HUES64 (cell line): ENCODE results near the gene LRRC34.

Source experiments
- H3K27ac ChIP-seq: 2 replicates; pipeline ENCODE4 v1.7.0; 2013; ENCODE audit warnings: low read depth, low read length, inconsistent platforms
- H3K27me3 ChIP-seq: 2 replicates; pipeline ENCODE4 v1.6.1; 2013; ENCODE audit warnings: mild to moderate bottlenecking, low read length; ENCODE audit not compliant: insufficient read depth
- H3K36me3 ChIP-seq: 2 replicates; pipeline ENCODE4 v1.6.1; 2013; ENCODE audit warnings: mild to moderate bottlenecking, low read length; ENCODE audit not compliant: insufficient read depth
- H3K4me1 ChIP-seq: 2 replicates; pipeline ENCODE4 v1.6.1; 2013; ENCODE audit warnings: mild to moderate bottlenecking, low read length, moderate library complexity; ENCODE audit not compliant: insufficient read depth
- H3K4me3 ChIP-seq: 2 replicates; pipeline ENCODE4 v1.5.1; 2013; ENCODE audit warnings: mild to moderate bottlenecking, low read length, moderate library complexity
- H3K9ac ChIP-seq: 2 replicates; pipeline ENCODE4 v1.6.1; 2013; ENCODE audit warnings: mild to moderate bottlenecking, low read depth, low read length
- H3K9me3 ChIP-seq: 2 replicates; pipeline ENCODE4 v1.6.1; 2013; ENCODE audit warnings: low read depth, low read length; ENCODE audit not compliant: insufficient read depth
- WGBS: fragments of 150-250, 120-280 bp; methylation state at CpG from one replicate; pipeline ENCODE4 v1.1.7; 2013; ENCODE audit warnings: missing lambda C conversion rate; 5-methylcytosine and 5-hydroxymethylcytosine counted together

The LRRC34 gene

GRCh38 chr3:169781209-169781855 is 31.4 kb downstream of the LRRC34 start:
- Histone ChIP-seq H3K4me1 (peaks cover under 1% of the 10 kb centered on the region; the same call in 1 of the 2 replicates), H3K27me3 (no peaks in the 10 kb centered on the region), H3K4me3 (no peak overlapping the region), H3K9me3 (no peaks in the 10 kb centered on the region), H3K9ac (no peak overlapping the region), H3K27ac (no peak overlapping the region), H3K36me3 (peaks cover 97% of the 10 kb centered on the region)
- 91% methylated on average over 4 of the region's 4 CpGs for WGBS

GRCh38 chr3:169780742-169781141 is 32.0 kb downstream of the LRRC34 start:
- Histone ChIP-seq H3K4me1 (peaks cover 7% of the 10 kb centered on the region; the same call in 1 of the 2 replicates), H3K36me3 (peaks cover 97% of the 10 kb centered on the region), H3K9me3 (no peaks in the 10 kb centered on the region), H3K9ac (no peak overlapping the region), H3K4me3 (no peak overlapping the region), H3K27ac (no peak overlapping the region), H3K27me3 (no peaks in the 10 kb centered on the region)
- WGBS: 90% methylated on average over 2 of the region's 2 CpGs

- Histone ChIP-seq H3K9me3 (no peaks in the 10 kb centered on the region), H3K4me1 (peaks cover 21% of the 10 kb centered on the region), H3K36me3 (peaks cover 85% of the 10 kb centered on the region), H3K9ac (no peak overlapping the region), H3K27ac (no peak overlapping the region), H3K4me3 (no peak overlapping the region), H3K27me3 (no peaks in the 10 kb centered on the region)
- WGBS: 71% methylated on average over 4 of the region's 4 CpGs
Measured at GRCh38 chr3:169777822-169778221, 34.9 kb downstream of the LRRC34 start.

GRCh38 chr3:169774186-169774585 is 38.5 kb downstream of the LRRC34 start:
- peaks cover 50% of the 10 kb centered on the region for H3K36me3 ChIP-seq
- no peaks in the 10 kb centered on the region for H3K27me3 ChIP-seq
- peak overlapping the region; percentile 80 for H3K4me3 ChIP-seq
- H3K27ac ChIP-seq: no peak overlapping the region
- WGBS: 64% methylated on average over 5 of the region's 5 CpGs
- peak overlapping the region; percentile 94; the same call in 1 of the 2 replicates for H3K9ac ChIP-seq
- peaks cover 21% of the 10 kb centered on the region for H3K4me1 ChIP-seq
- H3K9me3 ChIP-seq: no peaks in the 10 kb centered on the region

- Histone ChIP-seq H3K9ac (peak within 1 kb of the TSS; percentile 94), H3K27ac (peak within 1 kb of the TSS; percentile 98), H3K36me3 (peaks cover 40% of the 10 kb centered on the region), H3K9me3 (no peaks in the 10 kb centered on the region), H3K4me1 (peaks cover 21% of the 10 kb centered on the region), H3K27me3 (no peaks in the 10 kb centered on the region), H3K4me3 (peak within 1 kb of the TSS; percentile 80)
- under 1% methylated on average over 61 of the region's 61 CpGs for WGBS
Measured at GRCh38 chr3:169772897-169773816, 39.5 kb downstream of the LRRC34 start, which contains the start of gene MYNN. Gene MYNN (plus strand): TSS chr3:169773396. CDS start chr3:169774296, 900 bp downstream.

GRCh38 chr3:169772305-169772896 is 40.3 kb downstream of the LRRC34 start:
- Histone ChIP-seq H3K4me3 (peak overlapping the region; percentile 80), H3K9ac (peak overlapping the region; percentile 94), H3K27me3 (no peaks in the 10 kb centered on the region), H3K36me3 (peaks cover 32% of the 10 kb centered on the region), H3K4me1 (peaks cover 21% of the 10 kb centered on the region), H3K9me3 (no peaks in the 10 kb centered on the region), H3K27ac (peak overlapping the region; percentile 98)
- under 1% methylated on average over 15 of the region's 15 CpGs for WGBS

- under 1% methylated on average over 25 of the region's 27 CpGs for WGBS
- Histone ChIP-seq H3K4me1 (peaks cover 21% of the 10 kb centered on the region), H3K27me3 (no peaks in the 10 kb centered on the region), H3K36me3 (peaks cover 25% of the 10 kb centered on the region), H3K9me3 (no peaks in the 10 kb centered on the region), H3K27ac (peak overlapping the region; percentile 50; the same call in 1 of the 2 replicates), H3K4me3 (peak overlapping the region; percentile 80), H3K9ac (peak overlapping the region; percentile 94)
Measured at GRCh38 chr3:169771497-169772304, 41.0 kb downstream of the LRRC34 start.

GRCh38 chr3:169769287-169770181 is 43.2 kb downstream of the LRRC34 start, which contains the start of gene ACTRT3:
Gene ACTRT3 (minus strand): TSS chr3:169769561. CDS start chr3:169769520, 41 bp downstream.
- Histone ChIP-seq H3K27ac (peak within 1 kb of the TSS; percentile 43; the same call in 1 of the 2 replicates), H3K27me3 (no peaks in the 10 kb centered on the region)

GRCh38 chr3:169764882-169765612 is 47.7 kb downstream of the LRRC34 start, which contains the start of gene TERC:
Gene TERC (minus strand): TSS chr3:169765060.
- H3K36me3 ChIP-seq: no peaks in the 10 kb centered on the region
- H3K9me3 ChIP-seq: peaks cover 6% of the 10 kb centered on the region; the same call in 1 of the 2 replicates
- peak within 1 kb of the TSS; percentile 87 for H3K9ac ChIP-seq
- WGBS: 59% methylated on average over 42 of the region's 42 CpGs
- peak within 1 kb of the TSS; percentile 78 for H3K4me3 ChIP-seq
- H3K4me1 ChIP-seq: no peaks in the 10 kb centered on the region
- peak within 1 kb of the TSS; percentile 73 for H3K27ac ChIP-seq
- no peaks in the 10 kb centered on the region for H3K27me3 ChIP-seq

More at GRCh38 chr3:169769287-169770181, 43.2 kb downstream of the LRRC34 start, which contains the start of gene ACTRT3:
- peak within 1 kb of the TSS; percentile 65 for H3K9ac ChIP-seq
- WGBS: 2% methylated on average over 50 of the region's 51 CpGs
- H3K4me3 ChIP-seq: peak within 1 kb of the TSS; percentile 81
- H3K4me1 ChIP-seq: peaks cover 6% of the 10 kb centered on the region; the same call in 1 of the 2 replicates
- H3K9me3 ChIP-seq: no peaks in the 10 kb centered on the region
- peaks cover 5% of the 10 kb centered on the region for H3K36me3 ChIP-seq
